Measurements from ENCODE around the gene B3GALT4.
A peak's percentile ranks its signal among the peaks of the same experiment; 100 is the strongest.

B3GALT4 gene

DNA sequence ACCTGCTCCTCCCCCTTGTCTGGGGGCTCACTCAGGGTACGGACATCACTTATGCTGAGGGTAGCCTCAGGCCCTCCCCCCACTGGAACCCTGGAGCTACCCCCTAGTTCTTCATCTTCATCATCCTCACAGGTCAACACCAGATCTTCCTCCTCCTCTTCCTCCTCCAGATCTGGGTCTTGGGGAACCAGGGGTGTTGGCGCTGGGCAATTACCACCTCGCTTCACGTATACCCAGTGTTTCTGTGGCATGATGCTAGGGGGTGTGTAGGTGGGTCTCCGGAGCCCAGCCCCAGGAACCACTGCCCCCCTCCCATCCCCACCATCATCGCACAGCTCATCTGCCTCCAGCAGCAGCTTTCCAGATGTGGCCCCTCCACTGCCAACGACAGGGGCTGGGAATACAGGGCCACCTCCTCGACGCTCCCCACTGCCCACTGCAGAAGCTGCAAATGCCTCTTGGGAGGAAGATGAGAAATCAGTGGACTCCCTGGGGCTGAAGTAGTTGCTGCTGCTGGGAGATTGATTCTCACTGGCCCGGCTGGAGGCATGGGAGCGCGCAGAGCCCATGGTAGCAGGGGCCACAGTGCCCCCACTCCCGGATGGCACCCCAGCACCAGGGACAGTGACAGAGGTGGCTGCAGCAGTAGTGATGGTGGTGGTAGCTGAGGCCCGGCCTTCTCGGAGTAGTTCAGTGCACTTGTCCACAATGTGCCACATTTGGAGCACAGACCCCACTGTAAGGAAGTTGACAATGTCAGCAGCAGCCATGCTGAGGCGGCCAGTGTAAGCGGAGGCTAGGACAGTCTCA, 39.1 kb downstream of the B3GALT4 start:
- DNase-seq, result no peak

DNA sequence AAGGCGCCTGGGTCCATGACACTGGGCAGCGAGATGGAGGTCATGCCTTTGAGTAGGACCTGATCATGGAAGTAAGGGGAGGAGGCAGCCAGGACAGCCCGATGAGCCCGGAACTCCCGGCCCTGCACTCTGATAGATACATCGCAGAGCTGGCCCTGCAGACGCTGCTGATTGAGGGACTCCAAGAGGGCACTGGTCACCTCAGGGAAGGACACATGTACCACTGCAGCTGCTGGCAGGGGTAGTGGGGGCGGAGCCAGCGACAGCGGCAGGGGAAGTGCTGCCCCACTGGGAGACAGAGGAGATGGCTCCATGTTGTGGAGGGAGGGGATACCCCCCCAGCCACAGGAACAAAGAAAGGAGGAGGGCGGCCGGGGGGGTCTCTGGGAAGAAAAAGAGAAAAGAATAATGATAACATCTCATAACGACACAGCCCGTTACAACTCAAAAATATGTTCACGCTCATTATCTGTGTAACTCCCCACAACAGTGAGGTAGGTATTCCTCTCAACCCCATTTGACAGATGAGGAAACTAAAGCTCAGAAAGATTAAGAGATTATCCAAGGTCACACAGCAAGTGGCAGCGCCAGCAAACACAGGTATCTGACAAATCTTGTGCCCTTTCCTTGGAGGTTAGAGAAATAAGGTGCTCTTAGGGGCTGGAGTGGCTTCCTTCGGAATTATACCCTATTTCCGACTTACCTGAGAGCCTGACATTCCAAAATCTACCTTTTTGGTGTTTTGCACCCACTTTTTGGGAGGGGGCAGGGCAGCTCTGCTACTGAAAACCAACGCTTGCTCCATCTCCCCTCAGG, 39.9 kb downstream of the B3GALT4 start:
- no peak for DNase-seq

DNA sequence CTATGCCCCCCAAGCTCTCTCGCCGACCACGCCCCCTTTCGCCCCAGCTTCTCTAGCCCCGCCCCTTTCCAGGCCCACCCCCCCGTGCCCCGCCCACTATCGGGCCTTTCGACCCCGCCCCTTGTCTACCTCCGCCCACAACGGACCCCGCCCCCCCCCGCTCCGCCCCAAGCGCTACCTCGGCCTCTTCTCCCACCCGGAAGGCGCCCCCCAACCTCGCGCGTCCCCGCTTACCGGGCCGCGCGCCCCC, 40.4 kb downstream of the B3GALT4 start:
- DNase-seq, result no peak

DNA sequence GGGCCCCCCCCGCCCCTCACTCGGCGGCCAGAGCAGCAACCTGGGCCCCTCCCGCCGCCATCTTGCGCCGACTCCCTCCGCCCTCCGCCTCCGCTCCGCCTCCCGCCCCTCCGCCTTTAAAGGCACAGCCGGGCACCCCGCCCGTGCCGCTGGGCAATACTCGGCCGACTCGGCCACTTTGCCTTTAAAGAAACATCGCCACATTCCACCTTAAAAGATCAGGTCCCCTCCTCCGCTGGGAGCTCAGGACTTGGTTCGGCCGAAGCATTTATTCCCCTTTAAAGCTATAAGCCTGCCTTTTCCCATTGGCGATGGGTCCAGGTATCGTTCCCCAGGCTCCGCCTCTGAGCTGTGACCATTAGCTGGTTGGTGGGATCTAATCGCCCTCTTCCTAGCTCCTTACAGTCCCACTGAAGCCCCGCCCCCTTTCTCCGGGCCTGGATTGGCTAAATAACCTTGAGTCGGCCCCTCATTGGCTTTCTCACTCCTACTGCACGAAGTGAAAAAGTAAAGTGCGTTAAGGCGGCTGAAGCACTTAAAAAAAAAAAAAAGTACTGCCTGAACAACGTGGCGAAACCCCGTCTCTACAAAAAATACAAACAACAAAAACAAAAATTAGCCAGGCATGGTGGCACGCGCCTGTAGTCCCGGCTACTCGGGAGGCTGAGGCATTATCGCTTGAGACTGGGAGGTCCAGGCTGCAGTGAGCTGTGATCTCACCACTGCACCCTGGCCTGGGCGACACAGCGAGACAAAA, 40.9 kb downstream of the B3GALT4 start, which contains the start of gene ZBTB22:
TSS of gene ZBTB22 (minus strand) at position 76 of the 757 bp plus-strand sequence. CDS start 828 bp downstream, outside the sequence.
- DNase-seq, result peak; percentile 100

DNA sequence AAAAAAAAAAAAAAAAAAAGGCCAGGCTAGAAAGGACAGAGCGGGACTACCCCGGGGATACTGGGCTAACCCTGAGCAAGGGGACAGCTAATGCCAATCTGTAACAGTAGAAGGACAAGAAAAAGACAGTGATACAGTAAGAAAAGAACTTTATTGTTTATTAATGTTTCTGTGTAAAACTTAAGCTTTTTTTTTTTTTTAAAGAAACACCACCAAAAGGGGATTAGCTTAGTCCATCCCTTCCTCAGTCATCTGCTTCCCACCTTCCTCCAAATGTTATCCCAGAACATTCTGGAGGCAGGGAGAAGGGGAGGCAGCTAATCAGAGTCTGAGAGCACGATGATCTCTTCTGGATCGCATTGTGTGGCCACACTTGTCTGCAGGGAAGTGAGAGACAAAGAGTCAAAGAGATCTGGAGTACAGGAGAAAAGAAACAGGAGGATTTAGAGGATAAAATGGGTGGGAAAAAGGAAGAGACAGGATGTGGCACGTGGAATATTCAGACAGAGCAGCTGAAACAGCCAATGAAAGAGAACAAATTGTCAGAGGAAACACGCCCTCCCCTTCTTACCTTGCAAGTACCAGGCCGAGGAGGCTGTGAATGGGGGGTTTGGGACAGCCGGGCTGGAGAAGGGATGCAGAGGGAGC, 41.6 kb downstream of the B3GALT4 start:
- no peak for DNase-seq

DNA sequence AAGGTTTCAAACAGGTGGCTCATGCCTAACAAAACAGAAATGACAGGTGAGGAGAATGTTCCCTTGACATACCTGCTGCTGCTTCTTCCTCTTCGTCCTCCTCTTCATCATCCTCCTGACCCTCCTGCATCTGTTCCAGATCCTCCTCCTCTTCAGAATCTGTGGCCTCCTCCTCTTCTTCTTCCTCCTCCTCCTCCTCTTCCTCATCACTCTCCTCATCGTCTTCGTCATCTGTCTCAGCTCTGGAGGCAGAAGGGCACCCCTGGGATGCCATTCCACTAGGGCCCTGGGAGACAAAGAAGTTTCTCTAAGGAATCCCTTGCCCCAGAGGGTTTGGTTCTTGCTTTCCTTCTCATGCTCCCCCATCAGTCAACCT, 43.0 kb downstream of the B3GALT4 start:
- DNase-seq, result no peak

DNA sequence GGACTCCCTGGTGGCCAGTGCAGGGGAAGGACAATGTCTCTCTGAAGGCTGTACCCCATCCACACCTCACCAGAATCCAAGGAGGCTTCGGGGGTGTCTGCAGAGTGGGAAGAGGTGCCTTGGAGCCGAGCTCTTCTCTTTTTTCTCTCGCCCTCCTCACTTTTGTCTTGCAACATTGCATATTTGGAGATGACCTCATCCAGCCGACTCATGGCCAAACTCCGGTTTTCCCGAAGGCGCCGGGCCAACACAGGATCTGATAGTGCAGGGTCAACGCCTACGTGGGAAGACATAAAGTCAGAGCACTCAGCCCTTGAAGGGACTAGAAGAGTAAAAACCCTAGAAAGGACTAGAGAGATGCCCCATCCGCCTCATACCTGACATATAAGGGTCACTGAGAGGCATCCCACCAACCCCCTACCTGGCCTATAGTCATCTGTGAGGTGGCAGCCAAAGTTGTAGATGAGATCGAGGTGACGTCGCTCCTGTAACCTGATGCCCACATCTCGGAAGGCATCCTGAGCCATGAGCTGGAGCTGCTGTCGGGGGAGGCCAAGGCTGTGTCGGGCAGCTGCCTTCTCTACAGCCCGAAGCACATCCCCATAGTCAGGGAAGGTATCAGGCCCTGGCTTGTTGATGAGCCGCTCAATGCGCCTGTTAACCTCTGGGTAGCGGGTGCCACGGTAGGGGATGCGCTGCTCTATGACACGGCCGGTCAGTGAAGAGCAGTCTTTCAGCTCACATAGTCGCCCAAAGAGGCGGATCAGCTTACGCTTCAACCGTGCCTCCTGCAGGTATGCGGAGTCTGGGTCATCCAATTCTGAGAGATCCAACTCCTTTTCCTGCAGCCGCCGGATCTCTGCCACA, 43.6 kb downstream of the B3GALT4 start:
- DNase-seq, result peak; percentile 97

DNA sequence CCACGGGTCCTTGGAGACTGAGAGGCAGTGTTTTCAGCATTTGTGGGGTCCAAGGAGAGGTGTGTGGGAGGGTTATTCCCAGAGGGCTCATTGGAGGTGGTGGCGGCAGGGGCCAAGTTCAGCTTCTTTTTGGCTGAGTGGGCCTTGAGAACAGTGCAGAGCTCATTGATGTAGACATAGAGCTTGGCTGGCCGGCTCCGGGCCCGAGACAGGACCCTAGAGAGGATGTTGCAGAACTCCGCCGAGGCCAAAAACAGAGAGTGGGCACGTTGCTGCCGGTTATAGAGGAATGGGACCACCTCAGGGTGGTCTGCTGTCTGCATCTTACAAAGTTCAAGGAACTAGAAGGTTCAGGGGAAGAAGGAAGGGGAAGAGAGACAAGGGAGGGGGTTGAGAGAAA, 44.3 kb downstream of the B3GALT4 start:
- no peak for DNase-seq

DNA sequence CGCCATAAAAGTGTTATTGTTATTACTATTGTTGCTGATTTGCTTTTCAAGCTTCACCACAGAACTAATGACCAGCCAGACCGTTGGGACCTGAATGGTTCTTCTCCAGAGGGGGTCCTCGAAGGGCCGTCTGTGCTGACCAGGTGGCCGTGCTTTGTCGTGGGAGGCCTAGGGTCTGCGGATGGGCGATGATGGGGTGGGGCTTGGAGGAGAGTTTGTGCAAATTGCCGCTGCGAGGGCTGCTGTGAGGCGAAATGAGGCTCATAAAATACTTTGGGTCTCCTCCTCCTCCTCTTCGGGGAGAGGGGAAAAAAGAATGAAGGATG, 46.7 kb downstream of the B3GALT4 start:
- no peak for DNase-seq

DNA sequence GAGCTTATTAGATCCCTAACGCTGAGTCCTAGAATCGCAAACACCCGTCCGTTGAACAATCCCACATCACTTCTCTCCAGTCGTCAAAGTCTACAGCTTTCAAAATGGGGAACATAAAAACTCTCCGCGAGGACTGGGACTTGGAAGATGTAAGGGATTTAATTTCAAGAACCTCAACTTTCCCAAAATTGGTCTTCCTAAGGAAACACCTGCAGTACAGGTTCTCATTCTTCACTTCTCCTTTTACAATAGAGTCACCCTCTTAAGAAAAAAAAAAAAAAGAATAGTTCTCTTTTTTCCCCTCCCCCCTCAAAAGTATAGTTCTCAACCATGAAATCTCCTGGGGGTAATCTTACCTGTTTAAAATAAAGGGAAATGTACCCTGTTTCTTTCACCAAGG, 47.2 kb downstream of the B3GALT4 start:
- no peak for DNase-seq

Data from EL (cell line).